ENCODE data around the gene ADPRH. TPM values are rescaled to one million over a fixed set of nuclear protein-coding genes. Genes with fewer than 3 reads are reported as not detected.

Gene ADPRH
- total RNA-seq, 2 donors from 2014 or later = 2.3 to 2.9 TPM

Other genes starting within 250 kb of the ADPRH start
- 10 to 100 TPM; 26.3 to 37.3 TPM for gene TMEM39A, start 115.9 kb upstream of the ADPRH start, total RNA-seq
- 10 to 100 TPM; 15.7 to 19.6 TPM for gene POGLUT1, start 110.5 kb upstream of the ADPRH start, total RNA-seq
- gene TIMMDC1, start 80.9 kb upstream of the ADPRH start, total RNA-seq = 10 to 100 TPM; 91.4 to 92.4 TPM
- gene CD80, start 19.9 kb upstream of the ADPRH start, total RNA-seq = under 1 TPM; 0.40 to 0.98 TPM
- gene PLA1A, start 18.4 kb downstream of the ADPRH start, total RNA-seq = 1 to 10 TPM; 1.3 to 1.9 TPM
- gene POPDC2, start 81.1 kb downstream of the ADPRH start, total RNA-seq = 10 to 100 TPM in 1 of 2 donors, 1 to 10 TPM in 1; 1.1 to 13.9 TPM
- gene COX17, start 97.9 kb downstream of the ADPRH start, total RNA-seq = 10 to 100 TPM; 46.0 to 56.8 TPM
- 1 to 10 TPM in 1 of 2 donors, under 1 TPM in 1; 0.52 to 1.3 TPM for gene CFAP91, start 123.5 kb downstream of the ADPRH start, total RNA-seq
- gene NR1I2, start 202.6 kb downstream of the ADPRH start, total RNA-seq = 10 to 100 TPM; 71.2 to 90.8 TPM